ENCODE data around the gene SDF4.

Gene SDF4

DNA sequence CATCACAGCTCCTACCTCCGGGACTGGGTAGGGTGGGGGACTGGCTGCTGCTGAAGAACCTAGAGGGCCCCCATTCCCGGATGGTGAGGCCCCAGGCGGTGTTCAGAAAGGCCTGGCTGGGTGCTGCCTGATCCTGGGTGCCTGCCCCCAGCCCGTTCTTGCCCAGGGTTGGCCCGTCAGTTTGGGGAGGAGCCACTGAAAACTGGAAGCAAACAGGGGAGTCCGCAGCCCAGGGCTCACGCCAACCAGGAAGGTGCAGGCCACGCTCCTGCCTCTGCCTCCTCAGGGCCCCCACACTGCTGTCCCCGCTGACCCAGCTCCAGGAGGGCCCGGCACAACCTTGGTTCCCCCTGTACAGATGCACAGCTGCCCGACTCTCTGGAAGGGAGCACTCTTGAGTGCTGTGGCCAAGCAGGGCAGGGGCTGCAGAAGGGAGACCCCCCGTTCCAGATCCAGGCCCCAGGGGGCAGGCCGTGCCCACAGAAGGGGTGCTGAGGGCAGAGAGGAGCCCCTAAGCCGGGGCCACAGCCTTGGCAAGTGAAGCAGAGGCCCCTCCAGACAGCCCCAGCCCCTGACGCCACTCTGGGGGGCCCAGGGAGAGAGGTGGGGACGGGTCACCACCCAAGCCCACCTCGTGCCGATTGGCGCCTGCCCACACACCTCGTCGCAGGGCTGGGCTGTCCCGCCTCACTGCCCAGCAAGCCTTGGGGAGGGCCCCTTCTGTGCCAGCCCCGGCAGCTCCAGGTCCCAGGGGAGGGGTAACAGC is 9.2 kb upstream of the SDF4 start:
- no peak for DNase-seq

DNA sequence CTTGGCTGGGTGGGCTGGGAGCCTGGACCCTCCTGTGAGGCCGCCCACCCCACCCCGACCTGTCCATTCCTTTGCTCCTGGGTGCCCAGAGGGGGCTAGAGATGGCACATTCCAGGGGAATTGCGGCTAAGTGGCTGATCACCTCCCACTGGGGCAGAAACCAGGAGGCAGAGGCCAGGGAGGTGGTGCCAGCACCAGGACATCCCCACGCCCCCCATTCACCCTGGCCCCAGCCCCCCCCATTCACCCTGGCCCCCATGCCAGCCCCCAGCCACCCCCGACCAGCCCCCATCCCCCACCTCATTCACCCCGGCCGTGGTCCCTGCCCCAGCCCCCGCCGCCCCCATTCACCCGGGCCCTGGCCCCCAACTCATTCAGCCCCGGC is 8.5 kb upstream of the SDF4 start:
- DNase-seq: no peak

DNA sequence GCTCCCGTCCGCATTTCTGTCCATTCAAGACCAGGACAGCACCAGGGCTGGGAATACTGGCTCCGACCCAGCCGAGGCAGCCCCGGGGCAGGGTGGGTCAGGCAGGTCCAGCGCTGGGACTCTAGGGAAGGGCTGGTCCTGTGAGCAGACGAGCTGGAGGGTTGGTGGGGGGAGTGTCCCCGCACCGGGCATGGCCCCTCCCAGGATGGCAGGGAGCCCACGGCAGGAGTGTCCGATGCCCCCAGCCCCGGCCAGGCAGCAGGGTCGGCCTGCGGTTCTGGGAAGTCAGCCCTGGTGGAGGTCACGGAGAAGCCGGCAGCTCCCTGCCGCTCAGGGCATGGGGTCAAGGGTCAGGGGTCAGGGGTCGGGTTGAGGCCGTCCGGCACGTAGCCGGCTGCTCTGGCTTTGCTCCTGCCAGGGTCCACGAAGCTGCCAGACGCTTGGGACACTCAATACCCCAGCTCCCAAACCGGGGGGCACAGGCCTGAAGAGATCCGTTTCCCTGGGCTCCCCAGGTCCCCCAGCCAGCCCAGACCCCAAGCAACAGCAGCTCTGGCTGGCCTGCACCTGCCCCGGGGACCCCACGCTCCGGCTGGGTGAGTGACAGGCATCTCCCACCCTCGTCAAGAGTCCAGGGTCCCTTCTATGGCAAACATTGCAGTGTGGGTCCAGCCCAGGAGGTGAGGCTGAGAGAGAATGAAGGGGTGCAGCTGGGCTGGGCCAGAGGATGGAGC is 8.0 kb upstream of the SDF4 start:
- no peak for DNase-seq

DNA sequence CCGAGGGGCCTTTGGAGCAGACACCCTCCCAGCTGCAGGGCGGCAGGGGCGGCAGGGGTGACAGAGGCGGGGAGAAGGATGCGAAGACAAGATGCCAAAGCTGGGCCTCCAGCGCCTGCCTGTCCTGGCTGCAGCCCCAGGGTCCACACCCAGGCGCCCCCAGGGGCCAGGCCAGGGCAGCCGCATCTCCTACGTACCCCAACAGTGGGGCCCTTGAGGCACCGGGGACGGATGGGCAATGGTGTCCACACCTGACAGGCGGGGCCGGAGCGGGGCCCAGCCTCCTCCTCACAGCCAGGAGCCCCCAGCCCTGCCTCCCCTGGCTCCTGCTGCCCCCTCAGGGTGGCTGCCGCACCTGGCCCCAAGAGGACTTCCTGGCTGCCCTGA is 7.4 kb upstream of the SDF4 start:
- no peak for DNase-seq

DNA sequence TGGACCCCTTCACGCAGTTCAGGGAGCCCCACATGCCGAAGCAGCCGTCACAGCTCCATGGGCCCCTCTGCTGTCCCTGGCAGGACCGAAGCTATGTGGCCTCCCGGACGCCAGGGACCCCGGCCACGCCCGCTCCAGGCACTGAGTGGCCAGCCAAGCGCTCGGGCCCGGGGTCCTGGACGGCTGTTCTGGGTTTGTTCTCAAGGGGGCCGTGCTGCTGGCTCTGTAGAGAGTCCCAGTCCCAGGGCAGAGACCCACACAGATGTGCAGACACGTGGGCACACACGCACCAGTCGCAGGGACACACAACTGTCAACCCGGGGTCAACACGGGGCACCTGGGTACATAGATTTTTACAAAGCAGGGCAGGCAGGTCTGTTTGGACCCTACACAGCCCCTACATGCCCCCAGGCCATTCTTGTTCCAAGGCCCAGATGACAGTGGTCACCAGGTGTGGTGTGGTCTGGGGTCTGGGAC is 6.9 kb upstream of the SDF4 start:
- no peak for DNase-seq

DNA sequence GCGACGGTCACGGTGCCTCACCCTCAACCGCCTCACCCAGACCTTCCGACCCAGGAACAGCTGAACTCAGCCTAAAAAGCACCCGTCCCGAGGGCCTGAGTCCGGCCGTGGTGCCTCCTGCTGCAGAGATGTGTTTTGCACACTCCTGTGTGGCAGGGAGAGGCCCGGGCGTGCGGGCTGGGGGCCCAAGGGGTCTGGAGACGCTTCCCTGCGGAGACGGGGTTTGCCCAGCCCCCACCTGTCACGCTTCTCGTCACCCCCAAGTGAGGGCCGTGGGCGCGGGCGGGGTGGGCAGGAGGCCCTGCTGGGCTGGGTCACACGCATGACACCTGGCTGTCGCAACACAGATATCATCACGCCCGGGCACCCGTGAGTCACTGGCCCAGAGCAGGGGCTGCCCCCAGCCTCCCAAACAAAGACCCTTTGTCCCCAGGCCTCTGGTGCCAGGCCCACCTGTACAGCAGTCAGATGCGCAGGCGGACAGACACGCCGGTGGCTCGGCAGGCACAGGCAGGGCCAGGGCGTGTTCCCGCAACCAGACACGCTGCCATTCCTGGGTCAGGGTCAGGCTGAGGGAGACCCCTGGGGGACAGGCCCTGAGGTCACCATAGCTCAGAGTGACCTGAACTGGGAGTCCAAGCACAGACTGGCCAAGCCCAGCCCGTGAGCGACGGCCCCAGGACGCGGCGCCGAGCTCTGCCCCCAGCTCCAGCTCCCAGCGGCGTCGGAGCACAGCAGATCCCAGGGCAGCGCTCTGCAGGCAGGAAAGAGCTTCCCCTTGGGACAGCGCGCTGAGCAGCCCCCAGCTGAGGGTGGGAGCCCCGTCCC is 6.3 kb upstream of the SDF4 start:
- no peak for DNase-seq

DNA sequence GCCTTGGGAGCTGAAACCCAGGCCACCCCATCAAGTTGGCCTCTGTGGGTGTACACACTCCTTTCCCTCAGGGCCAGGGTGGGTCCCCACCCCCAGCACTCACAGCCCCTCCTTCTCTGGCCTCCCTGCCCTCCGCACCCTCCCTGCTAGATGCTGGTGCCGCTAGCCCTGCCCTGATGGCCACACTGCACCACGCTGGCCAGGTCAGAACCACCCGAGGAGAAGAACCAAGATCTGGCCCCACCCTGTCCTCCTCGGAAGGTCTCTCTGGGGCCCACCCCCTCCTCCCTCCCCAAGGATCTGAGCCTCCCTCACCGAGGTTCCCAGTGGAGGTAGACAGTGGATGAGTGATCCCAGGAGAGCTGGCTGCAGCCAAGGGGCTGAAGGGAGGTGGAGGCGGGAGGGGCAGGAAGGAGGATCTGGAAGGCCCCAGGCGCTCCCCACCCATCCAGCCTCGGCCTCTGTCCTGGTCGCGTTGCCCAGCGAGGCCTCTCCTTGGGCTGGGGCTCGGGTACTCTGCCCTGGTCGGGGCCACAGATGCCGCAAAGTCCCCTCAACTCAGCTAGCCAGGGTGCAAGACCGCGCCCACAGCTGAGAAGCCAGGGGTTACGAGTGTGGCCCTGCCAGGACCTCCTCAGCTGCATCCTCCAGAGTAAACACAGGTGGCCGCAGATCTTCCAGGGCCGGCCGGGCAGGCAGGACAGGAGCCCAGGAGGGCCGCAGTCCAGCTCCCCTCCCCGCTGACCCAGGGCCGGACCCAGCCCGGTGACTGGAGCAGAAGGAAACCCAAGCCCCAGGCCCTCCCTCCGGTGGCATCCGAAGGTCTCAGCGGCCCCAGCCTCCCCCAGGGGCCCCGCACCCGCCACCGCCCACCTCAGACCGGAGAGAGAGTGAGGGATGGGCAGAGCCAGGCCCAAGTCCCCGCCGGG is 5.4 kb upstream of the SDF4 start:
- DNase-seq: no peak

DNA sequence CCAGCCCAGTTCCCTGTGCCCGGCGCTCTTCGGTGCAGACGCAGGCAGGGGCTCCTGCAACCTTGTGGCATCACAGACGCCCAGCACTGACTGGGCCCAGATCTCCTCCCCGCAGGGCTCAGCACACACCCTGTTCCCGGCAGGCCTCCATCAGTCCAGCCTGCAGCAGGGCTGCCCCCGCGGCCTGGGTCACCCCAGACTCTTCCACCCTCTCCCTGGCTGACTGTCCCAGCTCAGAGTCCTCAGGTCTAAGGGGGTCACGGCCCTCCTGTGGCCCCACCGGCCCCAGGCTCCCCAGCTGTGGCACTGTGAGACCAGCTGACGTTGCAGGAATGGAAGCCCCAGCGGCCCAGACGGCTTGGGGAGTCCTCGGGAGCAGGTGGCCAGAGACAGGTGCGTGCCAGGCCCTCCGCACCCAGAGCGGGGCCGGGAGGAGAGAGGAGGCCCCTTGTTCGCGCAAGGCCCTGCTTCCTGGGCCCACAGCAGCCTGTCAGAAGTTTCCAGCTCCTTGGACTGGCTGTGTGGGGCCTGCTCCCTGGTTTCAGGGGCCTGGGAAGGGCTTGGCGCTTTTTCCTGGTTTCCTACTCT is 4.5 kb upstream of the SDF4 start:
- DNase-seq: no peak

DNA sequence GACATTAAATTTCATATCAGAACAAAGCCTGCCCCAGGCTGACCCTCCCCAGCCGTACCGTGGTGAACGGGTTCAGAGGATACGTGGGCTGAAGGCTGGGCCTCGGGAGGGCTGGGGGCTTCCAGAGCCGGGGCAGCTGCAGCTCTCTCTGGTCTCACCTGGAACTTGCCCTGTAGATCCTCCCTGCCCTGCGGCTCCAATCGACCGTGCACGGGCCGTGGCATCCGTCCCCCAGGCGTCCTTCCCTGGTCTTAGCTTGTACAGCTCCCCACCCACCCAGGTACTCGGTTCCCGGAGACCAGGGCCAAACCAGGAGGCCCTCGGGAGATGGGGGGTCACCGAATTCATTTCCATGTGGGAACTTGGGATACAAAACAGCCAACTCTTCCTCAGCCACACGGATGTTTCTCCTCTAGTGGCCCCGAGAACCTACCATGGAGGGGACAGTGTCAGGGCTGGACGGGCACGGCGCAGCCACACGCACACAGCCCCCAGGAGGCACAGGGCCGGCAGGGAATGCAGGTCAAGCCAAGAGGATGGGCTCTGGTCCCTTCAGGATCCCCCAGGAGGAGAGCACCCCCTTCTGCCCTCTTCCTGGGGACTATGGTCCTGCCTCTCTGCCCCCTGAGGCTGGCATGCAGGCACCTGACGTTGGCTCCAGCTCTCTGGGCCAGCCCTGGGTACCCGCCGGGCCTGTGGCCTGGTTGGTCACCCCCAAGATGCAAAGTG is 3.4 kb upstream of the SDF4 start:
- DNase-seq: no peak

DNA sequence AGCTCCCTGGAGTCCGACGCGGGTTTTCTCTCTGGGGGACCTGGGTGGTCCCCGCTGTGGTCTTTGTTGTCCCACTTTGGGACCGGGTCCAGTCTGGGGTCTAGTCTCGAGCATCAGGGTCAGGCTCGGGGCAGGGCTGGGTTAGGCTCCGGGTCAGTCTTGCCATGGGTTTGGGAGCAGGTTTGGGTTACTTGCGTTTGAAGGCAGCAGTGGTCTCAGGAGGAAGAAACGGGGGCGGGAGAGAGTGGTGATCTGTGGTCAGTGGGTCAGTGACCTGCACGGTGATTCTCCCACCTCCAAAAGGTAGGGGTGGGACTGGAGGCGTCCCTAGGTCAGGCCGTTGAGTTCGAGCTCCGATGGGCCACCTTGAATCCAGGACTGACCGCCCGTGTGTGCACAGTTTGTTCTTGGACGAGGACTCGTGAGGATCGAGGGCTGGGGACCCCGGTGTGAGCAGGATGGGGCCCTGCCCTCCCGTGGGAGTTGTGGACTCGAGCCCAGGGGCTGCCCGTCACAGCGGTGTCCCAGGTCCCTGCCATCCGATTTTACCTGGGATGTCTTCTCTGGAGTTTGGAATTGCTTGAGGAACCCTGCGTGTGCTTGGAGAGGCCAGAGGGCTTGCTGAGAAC is 2.5 kb upstream of the SDF4 start:
- DNase-seq: no peak

DNA sequence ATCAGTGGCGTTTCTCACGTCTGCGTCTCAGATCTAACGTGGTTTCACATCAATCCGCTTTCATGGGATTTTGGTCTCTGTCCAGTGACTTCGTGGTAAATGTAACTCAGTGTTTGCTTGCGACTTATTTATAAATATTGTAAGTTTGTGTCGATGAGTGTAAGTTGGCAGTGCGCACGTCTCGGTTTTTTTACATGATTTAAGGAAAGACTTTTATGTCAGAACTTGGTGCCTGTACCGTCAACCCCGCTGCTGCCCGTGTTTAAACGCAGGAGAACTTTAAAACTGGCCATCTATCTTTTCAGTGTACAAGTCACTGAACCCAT is 1.7 kb upstream of the SDF4 start:
- DNase-seq: no peak

DNA sequence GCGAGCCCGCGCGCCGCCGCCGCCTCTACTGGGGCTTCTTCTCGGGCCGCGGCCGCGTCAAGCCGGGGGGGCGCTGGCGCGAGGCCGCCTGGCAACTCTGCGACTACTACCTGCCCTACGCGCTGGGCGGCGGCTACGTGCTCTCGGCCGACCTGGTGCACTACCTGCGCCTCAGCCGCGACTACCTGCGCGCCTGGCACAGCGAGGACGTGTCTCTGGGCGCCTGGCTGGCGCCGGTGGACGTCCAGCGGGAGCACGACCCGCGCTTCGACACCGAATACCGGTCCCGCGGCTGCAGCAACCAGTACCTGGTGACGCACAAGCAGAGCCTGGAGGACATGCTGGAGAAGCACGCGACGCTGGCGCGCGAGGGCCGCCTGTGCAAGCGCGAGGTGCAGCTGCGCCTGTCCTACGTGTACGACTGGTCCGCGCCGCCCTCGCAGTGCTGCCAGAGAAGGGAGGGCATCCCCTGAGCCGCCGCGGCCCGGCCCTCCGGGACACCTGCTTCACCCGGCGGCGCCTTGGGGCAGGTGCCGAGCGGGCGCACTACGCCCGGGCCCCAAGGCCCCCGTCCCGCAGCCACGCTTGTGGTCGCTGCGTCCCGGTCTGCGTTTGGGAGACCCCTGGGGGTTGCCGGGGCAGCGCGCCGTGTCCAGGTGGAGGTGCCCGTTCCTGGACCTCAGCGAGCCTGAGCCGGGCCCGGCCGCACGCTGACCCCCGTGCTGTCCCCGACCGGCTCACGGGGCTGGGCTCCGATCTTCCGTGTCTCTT is 1.2 kb upstream of the SDF4 start:
- no peak for DNase-seq

DNA sequence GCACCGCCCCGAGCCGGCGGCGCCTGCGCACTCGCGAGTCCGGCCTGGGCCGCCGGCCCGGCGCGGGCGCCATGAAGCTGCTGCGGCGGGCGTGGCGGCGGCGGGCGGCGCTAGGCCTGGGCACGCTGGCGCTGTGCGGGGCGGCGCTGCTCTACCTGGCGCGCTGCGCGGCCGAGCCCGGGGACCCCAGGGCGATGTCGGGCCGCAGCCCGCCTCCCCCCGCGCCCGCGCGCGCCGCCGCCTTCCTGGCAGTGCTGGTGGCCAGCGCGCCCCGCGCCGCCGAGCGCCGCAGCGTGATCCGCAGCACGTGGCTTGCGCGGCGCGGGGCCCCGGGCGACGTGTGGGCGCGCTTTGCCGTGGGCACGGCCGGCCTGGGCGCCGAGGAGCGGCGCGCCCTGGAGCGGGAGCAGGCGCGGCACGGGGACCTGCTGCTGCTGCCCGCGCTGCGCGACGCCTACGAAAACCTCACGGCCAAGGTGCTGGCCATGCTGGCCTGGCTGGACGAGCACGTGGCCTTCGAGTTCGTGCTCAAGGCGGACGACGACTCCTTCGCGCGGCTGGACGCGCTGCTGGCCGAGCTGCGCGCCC is 501 bp upstream of the SDF4 start, which contains the start of gene B3GALT6:
TSS of gene B3GALT6 (plus strand) at position 30 of the 588 bp plus-strand sequence. CDS start at position 72, 42 bp downstream.
- no peak for DNase-seq

DNA sequence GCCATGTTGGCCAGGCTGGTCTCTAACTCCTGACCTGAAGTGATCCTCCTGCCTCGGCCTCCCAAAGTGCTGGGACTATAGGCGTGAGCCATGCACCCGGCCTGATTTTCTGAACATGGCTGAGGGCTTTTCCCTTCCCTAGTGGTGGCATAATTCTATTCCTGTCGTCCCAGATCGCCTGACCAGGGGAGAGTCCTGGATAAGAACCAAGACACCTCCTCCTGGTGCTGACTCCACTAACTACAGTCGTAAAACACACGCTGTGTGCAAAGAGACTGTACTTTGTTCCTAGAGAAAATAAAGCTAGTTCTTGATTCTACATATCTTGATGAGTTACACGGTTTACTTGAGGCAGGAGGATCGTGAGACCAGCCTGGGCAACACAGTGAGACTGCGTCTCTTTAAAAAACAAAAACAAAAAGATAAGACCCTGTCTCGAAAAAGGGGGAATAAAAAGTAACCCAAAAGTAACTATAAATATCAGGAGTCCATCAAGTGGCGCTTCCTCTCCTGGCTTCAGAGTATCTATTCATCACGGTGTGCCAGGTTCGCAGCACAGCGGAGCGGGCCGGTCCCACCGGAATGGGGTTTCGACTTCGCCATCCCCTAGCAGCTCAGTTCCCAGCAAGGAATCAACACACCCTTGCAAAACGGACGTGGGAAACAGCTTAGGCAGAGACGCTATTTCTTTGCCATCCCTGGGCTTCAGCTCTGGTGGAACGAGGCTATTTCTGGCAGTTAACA is 973 bp downstream of the SDF4 start:
- DNase-seq: no peak

DNA sequence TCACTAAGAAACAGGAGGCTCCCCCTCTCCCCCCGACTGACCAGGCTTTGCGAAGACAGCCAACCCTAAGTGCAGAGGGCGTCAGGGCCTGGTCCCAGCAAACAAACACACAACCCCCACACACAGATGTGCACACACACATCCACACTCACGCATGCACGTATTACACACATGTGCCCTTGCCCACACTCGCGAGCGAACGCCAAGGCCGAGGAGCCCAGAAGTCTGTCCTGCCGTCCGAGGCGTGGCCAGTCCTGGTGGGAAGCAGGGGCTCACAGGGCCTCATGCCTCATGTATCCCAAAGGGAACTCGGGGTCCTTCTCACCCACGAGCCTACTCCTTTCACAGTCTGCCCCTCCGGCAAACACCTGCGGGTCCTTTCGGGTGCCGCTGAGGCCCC is 2.0 kb downstream of the SDF4 start:
- DNase-seq: no peak

DNA sequence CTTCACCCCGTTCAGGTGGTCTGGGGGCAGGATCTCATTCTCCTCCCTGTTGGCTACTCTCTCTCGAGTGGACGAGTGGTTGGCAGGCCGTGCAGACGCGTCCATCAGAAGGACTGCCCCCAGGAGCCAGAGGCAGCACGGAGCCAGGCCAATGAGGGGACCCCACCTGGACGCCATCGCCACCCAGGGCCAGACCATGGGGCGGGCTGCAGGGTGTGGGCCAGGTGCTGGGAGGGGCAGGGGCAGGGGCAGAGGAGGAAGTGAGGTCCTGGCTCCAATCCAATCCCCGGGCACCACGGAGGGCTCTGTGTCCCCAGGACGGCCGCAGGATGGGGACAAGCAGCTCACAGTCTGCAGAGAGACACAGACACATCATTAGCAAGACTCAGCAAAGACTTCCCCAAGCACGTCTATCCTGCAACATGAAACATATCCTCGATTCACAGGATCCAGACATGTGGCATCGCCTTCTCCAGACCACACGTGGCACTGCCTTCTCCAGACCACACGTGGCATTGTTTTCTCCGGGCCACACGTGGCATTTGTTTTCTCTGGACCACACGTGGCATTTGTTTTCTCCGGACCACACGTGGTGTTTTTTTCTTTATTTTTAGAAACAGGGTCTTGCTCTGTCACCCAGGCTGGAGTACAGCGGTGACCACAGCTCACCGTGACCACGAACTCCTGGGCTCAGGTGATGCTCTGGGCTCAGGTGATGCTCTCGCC is 3.0 kb downstream of the SDF4 start:
- no peak for DNase-seq

DNA sequence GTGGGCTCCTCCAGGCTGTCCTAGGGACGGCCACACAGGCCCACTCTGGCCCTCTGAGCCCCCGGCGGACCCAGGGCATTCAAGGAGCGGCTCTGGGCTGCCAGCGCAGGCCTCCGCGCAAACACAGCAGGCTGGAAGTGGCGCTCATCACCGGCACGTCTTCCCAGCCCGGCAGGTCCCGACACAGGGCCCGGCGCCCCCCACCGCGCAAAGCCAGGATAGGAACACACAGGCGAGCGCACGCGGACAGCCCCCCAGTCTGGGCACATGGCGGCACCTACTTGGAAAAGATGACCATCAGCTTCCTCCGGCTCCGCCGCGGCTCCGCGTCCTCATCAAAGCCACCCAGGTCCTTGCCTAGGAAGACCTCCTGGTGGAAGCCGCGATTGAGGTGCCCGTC is 3.6 kb downstream of the SDF4 start:
- no peak for DNase-seq

DNA sequence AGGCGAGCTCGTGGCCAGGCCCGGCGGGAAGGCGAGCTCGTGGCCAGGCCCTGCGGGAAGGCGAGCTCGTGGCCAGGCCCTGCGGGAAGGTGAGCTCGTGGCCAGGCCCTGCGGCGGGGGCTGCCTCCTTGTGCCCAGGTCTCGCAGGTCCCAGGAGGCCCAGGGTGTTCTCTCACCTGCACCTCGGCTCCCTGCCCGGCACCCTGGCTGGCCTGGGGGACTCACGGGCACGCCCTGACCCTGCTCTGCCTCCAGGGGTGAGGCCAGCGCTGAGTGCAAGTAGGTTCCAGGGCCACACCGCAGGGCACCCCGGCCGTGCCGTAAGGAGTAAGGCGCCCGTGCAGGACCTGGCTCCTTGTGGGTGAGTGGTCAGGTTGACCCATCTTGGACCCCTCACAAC is 4.4 kb downstream of the SDF4 start:
- DNase-seq: no peak
